Lung (tissue), 12 donors: ENCODE data around the gene PLA2G7. TPM values are rescaled to one million over a fixed set of nuclear protein-coding genes. Genes with fewer than 3 reads are reported as not detected.

Source experiments
- ATAC-seq: fragments of 200-7000 bp; cut with Tn5 transposase; one replicate; pipeline ENCODE4 v1.9.1; 2020; ENCODE audit warnings: moderate number of reproducible peaks; ENCODE audit not compliant: insufficient read depth, low FRiP score
- DNase-seq, 3 donors: peaks; one replicate each; pipeline ENCODE4 v3.0.0-alpha.2; 2013 to 2017
- H3K27ac ChIP-seq, 2 donors: one replicate each; pipeline ENCODE4 v1.5.1; 2013; ENCODE audit warnings: mild to moderate bottlenecking in 2 of 2, moderate library complexity in 2 of 2, control low read depth in 1 of 2, inconsistent platforms in 1 of 2, low read depth in 1 of 2, low read length in 1 of 2
- H3K27me3 ChIP-seq, 3 donors: one replicate each; pipeline ENCODE4 v1.5.1; 2013; ENCODE audit warnings: low read length in 2 of 3; ENCODE audit not compliant: control insufficient read depth in 3 of 3, insufficient read depth in 3 of 3
- H3K36me3 ChIP-seq, 4 donors: one replicate each; pipeline ENCODE4 v1.5.1; 2013; ENCODE audit warnings: low read length in 4 of 4, mild to moderate bottlenecking in 1 of 4, moderate library complexity in 1 of 4; ENCODE audit not compliant: control insufficient read depth in 4 of 4, insufficient read depth in 4 of 4
- H3K4me1 ChIP-seq, 5 donors: one replicate each; pipeline ENCODE4 v1.5.1; 2013; ENCODE audit warnings: low read length in 5 of 5, mild to moderate bottlenecking in 2 of 5, moderate library complexity in 1 of 5; ENCODE audit not compliant: control insufficient read depth in 5 of 5, insufficient read depth in 5 of 5
- H3K4me3 ChIP-seq: one replicate; pipeline ENCODE4 v1.5.1; 2013; ENCODE audit warnings: mild to moderate bottlenecking, control low read depth, moderate library complexity
- H3K9ac ChIP-seq, 2 donors: one replicate each; pipeline ENCODE4 v1.5.1; 2013; ENCODE audit warnings: low read length in 2 of 2, control low read depth in 1 of 2; ENCODE audit not compliant: insufficient read depth in 1 of 2
- H3K9me3 ChIP-seq, 4 donors: one replicate each; pipeline ENCODE4 v1.5.1; 2013; ENCODE audit warnings: low read length in 3 of 4, mild to moderate bottlenecking in 1 of 4, moderate library complexity in 1 of 4; ENCODE audit not compliant: control insufficient read depth in 4 of 4, insufficient read depth in 3 of 4
- WGBS, 2 donors: extraction: QIAGEN DNeasy Blood & Tissue Kit; methylation state at CpG; one replicate each; pipeline ENCODE4 v1.1.7; 2013; 5-methylcytosine and 5-hydroxymethylcytosine counted together
- polyA plus RNA-seq, 2 donors: library from polyadenylated mRNA; stranded (reverse); fragments of 200-250 nt; gene quantifications; one replicate each; pipeline ENCODE4 v1.2.1, GENCODE V29; 2013
- total RNA-seq, 2 donors: library from RNA; depleted of rRNA in 1 of 2; stranded (reverse); fragments of >200 nt in 1 of 2; gene quantifications; one replicate each; pipeline ENCODE4 v1.2.1, GENCODE V29; 2014 to 2021
- TF ChIP-seq, protein P1 (sequence below): IDR thresholded peaks from 2 replicates; pipeline ENCODE4 v1.5.1; 2012; ENCODE audit warnings: mild to moderate bottlenecking; ENCODE audit errors: control extremely low read depth, extremely low read depth
- donor health status: control.
- donor health status: control.
- donor health status: Bipolar disorder and iron deficiency.
- donor health status: healthy.
- donor health status: DM: yes; HTN: yes; CAD: no.

PLA2G7 gene
- total and polyA plus RNA-seq, 4 donors = 6.7 to 23.4 (median 11.4) TPM

GRCh38 chr6:46735720-46736031, 501 bp upstream of the PLA2G7 start:
- WGBS, 2 donors = 22 to 24% methylated on average over 8 of the region's 8 CpGs

DNA sequence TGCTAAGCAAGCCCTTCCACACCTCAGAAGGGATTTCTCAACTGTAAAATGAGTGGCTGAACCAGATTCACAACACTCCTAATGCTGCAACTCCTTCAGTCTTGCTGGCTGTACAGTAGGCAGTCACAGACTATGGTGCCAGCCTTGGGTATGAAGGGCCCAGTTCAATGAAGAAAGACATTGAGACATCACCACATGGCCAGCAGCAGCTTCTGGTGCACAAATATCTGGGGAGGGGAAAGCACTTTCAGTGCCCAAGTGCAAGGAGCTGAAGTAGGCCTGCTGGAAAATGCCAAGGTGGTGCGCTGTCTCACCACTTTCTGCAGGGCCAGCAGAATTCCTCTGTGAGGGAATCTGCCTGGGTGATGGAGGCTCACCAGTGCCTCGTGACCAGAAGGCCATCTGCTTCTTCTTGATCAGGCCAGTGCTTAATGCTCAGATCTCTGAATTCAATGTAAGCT, 1.8 kb downstream of the PLA2G7 start:
- no peaks in the 10 kb centered on the region for H3K9me3 ChIP-seq
- H3K27ac ChIP-seq = no peak overlapping the region
- 93 to 95% methylated on average over 2 of the region's 2 CpGs for WGBS, 2 donors
- H3K4me3 ChIP-seq = no peak overlapping the region
- peaks cover 0 to 11% (median 5%) of the 10 kb centered on the region in 5 donors for H3K4me1 ChIP-seq
- no peaks in the 10 kb centered on the region for H3K36me3 ChIP-seq
- peaks cover 3 to 42% (median 16%) of the 10 kb centered on the region in 3 donors for H3K27me3 ChIP-seq
- no peak overlapping the region for H3K9ac ChIP-seq
- TF ChIP-seq, protein P1, sequence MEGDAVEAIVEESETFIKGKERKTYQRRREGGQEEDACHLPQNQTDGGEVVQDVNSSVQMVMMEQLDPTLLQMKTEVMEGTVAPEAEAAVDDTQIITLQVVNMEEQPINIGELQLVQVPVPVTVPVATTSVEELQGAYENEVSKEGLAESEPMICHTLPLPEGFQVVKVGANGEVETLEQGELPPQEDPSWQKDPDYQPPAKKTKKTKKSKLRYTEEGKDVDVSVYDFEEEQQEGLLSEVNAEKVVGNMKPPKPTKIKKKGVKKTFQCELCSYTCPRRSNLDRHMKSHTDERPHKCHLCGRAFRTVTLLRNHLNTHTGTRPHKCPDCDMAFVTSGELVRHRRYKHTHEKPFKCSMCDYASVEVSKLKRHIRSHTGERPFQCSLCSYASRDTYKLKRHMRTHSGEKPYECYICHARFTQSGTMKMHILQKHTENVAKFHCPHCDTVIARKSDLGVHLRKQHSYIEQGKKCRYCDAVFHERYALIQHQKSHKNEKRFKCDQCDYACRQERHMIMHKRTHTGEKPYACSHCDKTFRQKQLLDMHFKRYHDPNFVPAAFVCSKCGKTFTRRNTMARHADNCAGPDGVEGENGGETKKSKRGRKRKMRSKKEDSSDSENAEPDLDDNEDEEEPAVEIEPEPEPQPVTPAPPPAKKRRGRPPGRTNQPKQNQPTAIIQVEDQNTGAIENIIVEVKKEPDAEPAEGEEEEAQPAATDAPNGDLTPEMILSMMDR = no peak
- DNase-seq (no peak), ATAC-seq (no peak)

More at GRCh38 chr6:46735720-46736031, 501 bp upstream of the PLA2G7 start:
- Histone ChIP-seq H3K9ac (no peak overlapping the region), H3K4me1 (peaks cover 0 to 11% (median 5%) of the 10 kb centered on the region in 5 donors), H3K27me3 (peaks cover 3 to 47% (median 16%) of the 10 kb centered on the region in 3 donors), H3K4me3 (peak overlapping the region; percentile 18), H3K27ac (no peak overlapping the region), H3K9me3 (no peaks in the 10 kb centered on the region), H3K36me3 (no peaks in the 10 kb centered on the region)
- ATAC-seq = no peak
- DNase-seq = no peak
- TF ChIP-seq, protein P1 = no peak

- no peak for ATAC-seq
- 23 to 43% methylated on average over 4 of the region's 4 CpGs for WGBS, 2 donors
Observed at GRCh38 chr6:46730921-46731461, 4.2 kb downstream of the PLA2G7 start.

More at GRCh38 chr6:46730921-46731461, 4.2 kb downstream of the PLA2G7 start:
- DNase-seq = no peak
- Histone ChIP-seq H3K27me3 (peaks cover 0 to 22% (median 9%) of the 10 kb centered on the region in 3 donors), H3K4me3 (no peak overlapping the region), H3K4me1 (peaks cover 0 to 11% (median 5%) of the 10 kb centered on the region in 5 donors), H3K27ac (no peak overlapping the region), H3K9ac (no peak overlapping the region), H3K36me3 (no peaks in the 10 kb centered on the region), H3K9me3 (no peaks in the 10 kb centered on the region)
- TF ChIP-seq, protein P1 = no peak
